ENCODE results near the gene USH1C.

DNA sequence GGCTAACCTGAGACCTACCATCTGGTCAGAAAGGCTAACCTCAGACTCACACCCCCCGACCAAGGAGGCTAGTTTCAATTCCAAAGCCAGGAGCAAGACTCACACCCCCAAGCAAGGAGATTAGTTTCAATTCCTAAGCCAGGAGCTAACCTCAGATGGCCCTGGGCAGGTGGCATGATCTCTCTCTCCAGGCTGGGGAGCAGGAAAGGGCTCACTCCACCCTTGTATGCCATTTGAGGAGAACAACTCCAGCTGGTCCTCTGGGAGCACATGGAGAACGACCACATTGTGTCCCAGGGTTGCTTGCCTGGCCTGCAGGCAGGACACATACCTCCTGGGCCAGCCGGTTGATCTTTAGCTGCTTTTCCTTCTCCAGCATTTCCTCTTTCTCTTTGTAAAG, 32.6 kb downstream of the USH1C start:
- TF ChIP-seq, protein P1, sequence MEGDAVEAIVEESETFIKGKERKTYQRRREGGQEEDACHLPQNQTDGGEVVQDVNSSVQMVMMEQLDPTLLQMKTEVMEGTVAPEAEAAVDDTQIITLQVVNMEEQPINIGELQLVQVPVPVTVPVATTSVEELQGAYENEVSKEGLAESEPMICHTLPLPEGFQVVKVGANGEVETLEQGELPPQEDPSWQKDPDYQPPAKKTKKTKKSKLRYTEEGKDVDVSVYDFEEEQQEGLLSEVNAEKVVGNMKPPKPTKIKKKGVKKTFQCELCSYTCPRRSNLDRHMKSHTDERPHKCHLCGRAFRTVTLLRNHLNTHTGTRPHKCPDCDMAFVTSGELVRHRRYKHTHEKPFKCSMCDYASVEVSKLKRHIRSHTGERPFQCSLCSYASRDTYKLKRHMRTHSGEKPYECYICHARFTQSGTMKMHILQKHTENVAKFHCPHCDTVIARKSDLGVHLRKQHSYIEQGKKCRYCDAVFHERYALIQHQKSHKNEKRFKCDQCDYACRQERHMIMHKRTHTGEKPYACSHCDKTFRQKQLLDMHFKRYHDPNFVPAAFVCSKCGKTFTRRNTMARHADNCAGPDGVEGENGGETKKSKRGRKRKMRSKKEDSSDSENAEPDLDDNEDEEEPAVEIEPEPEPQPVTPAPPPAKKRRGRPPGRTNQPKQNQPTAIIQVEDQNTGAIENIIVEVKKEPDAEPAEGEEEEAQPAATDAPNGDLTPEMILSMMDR (IDR thresholded peaks at IDR 0.05) = no peak
- TF ChIP-seq POLR2A (IDR thresholded peaks at IDR 0.05) = no peak
